HG03025 (cell line): ENCODE data around the gene GLYAT.
"Not testable (repeated sequence)": the region's sequence is repeated elsewhere in the genome, so short reads cannot be mapped to it uniquely, and the experiment has no call there.

Experiments used
- ATAC-seq: cut with Tn5 transposase; IDR thresholded peaks from one replicate; pipeline ENCODE4 v1.9.1; 2021; ENCODE audit warnings: mild to moderate bottlenecking, moderate library complexity; ENCODE audit not compliant: unreplicated experiment, low FRiP score

The GLYAT gene

GRCh38 chr11:58744988-58745704 lies 13.4 kb upstream of the GLYAT start:
- ATAC-seq, result no peak

DNA sequence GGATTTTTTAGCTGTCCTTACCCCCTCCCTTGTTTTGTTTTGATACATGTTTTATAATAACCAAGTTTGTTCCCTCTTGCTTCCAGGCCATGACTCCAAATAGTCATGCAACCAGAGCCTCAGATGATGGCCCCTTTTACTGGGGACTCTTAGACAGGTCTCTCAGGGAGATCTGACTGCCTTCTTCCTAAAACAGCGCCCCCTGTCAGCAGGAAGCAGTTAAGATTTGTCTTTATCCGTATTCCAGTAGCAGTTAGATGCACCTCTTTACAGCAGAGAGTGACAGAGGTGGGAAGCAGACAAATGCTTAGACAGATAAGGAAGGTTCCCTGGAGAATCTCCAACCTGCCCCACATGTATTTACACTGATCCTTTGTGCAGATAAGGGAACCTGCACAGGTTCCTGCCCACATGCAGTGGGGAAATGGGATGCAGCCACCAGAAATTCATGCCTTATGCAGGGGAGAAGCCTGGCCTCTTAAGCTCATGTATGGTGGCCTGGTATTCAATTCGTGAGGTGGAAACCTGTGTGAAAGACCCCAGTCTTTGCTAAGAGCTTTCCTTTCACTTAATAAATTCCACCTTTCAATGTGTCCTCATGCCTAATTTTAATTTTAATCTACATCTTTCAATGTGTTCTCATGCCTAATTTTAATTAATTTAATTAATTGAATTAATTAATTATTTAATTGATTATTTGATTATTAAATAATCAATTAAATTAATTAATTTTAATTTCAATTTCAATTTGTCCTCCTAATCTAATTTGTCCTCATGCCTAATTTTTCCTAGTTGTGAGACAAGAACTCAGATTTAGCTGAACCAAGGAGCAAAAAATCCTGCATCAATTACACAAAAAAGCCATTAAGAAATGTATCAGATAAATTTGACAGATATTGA lies 11.5 kb upstream of the GLYAT start:
- ATAC-seq, result no peak

DNA sequence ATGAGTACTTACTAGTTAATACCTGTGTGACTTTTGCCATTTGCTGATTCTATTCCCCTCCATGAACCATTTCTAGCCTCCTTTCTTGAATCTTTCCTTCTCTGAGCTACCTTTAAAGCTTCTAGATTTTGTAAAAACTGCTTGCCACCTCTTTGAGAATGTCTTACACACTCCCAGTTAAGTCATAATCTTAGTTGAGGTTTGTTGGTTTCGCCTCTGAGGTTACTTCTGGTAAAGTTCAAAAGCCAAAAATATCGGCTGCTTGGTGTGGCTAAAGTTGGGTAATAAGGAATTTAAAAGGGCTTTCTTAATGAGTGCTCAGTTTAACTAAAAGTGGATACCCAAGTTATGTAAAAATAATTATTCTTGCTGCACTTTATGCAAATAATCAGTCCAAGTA lies 10.4 kb upstream of the GLYAT start:
- ATAC-seq, result peak; percentile 80

DNA sequence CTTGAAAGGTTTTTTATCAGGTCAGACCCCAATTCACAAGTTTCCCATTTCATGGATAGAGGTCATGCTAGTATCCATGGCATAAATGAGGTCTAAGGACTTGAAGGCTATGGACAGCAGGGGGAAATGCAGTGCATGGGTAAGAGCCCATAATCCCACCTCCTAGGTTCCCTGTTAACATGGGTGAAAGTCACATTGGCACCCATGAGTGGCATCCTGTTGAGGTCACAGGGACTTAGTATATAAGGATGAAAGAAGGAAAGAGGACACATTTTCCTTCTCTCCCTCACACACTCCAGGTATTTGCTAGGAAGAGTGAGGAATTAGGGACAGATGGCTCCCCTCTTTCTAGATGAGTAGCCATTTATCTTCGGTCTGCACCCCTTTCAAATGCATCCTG lies 9.4 kb upstream of the GLYAT start:
- no peak for ATAC-seq

GRCh38 chr11:58740447-58740846 lies 8.7 kb upstream of the GLYAT start:
- ATAC-seq, result no peak

- no peak for ATAC-seq
Measured at GRCh38 chr11:58739725-58740430, 8.1 kb upstream of the GLYAT start.

DNA sequence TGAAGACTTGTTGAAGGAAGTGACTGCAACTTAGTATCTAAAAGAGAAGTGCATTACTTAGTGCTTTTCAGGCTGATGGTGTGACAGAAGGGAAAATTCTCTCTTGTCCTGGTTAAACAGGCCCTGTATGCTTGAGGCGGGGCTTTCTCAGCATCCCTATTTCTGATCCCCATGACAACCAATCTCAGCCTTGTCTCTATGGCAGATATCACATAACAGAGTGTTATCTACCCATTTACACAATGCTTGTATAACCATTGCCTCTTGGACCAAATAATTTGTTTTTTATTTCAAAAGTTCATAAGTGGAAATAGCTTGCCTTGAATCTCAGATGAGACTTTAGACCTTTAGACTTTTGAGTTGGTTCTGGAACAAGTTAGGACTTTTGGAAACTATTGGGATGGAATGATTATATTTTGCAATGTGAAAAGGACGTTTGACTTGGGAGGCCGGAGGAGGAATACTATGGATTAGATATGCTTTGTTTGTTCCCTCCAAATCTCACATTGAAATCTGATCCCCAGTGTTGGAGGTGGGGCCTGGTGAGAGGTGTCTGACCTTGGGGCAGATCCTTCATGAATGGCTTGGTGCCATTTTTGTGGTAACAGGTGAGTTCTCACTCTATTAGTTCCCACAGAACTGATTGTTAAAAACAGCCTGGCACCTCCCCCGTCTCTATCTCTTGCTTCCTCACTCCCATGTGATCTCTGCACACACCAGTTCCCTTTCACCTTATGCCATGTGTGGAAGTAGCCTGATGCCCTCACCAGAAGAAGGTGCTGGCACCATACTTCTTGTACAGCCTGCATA lies 3.1 kb upstream of the GLYAT start:
- ATAC-seq, result no peak

DNA sequence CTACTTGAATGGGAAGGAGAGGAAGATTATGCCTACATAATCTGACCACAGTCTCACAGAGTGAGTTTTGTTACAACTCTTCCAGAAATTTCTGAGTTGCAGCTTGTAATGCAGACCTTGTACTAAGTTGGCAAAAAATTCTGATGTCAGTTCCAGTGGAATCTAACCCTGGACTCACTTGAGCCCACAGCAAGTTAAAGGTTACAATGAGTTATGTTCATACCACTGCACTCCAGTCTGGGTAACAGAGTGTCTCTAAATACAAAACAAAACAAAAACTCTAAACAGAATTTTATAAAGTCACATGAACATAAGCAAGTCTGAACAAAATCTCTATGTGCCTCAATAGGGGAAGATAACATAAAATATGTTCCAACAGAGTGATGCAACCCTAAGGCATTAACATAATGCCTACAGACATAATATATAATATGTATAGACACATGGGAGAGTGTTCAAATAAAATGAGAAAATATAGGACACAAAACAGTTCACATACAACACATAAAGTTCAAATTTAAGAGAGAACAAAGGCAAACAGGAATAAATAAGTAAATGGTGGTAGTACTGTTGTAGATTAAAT lies 1.1 kb downstream of the GLYAT start:
- ATAC-seq, result no peak

GRCh38 chr11:58727415-58727797 lies 4.3 kb downstream of the GLYAT start:
- ATAC-seq, result no peak

- ATAC-seq, result peak; percentile 43
Measured at GRCh38 chr11:58726737-58727414, 4.9 kb downstream of the GLYAT start.

- ATAC-seq, result no peak
Measured at GRCh38 chr11:58719406-58720117, 12.2 kb downstream of the GLYAT start.

DNA sequence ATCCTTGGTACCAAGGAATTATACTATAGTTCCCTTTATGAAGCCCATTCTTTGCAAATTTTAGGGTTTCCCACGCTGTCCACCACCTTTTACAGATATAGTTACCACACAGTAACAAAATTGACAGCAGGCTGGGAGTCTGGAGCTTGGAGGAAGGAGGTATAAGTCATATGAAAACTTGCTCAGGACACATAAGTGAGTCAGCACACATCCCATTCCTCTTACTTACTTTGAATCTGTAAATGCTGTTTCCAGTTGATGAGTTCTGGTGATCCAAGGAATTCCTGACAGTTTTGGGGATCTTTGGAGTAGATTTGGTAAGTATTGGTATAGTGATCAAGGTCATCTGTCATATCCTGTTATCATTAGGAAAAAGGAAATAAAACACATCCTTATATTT lies 19.2 kb downstream of the GLYAT start:
- ATAC-seq, result no peak

DNA sequence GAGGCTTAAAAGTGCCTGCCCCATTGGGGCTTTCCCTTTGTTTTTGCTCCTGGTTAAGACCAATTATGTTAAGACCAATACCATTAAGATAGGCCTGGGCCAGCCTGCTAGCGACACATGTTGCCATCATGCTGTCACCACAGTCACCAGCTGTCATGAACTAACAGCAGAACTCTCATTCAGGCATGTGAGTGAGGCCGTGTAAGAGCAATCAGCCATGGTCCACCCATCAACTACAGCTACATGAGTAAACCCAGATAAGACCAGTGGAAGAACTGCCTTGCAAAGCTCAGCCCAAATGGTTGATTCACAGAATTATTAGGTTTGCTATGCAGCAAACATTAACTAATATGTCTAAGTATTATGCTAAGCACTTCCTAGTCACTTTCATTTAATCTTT lies 19.9 kb downstream of the GLYAT start:
- no peak for ATAC-seq

DNA sequence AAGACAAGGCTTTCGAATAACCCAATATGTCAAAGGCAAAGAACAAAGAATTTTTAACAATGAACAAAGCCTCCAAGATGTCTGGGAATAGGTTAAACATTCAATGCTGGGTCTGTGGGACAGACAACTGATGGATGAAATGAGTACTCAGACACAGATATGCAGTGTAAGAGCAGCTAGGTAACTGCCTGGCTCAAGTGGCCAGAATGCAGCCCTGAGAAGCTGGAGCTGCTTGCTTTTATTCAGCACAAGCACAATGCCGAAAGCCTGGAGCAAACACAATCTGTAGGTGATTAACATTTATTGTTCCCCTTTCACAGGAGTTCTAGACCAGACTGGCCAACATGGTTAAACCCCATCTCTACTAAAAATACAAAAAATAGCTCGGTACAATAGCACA lies 24.0 kb downstream of the GLYAT start:
- no peak for ATAC-seq

DNA sequence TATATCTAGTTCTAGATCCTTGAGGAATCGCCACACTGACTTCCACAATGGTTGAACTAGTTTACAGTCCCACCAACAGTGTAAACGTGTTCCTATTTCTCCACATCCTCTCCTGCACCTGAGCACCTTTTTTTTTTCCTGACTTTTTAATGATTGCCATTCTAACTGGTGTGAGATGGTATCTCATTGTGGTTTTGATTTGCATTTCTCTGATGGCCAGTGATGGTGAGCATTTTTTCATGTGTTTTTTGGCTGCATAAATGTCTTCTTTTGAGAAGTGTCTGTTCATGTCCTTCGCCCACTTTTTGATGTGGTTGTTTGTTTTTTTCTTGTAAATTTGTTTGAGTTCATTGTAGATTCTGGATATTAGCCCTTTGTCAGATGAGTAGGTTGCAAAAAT lies 34.9 kb downstream of the GLYAT start:
- ATAC-seq, result not testable (repeated sequence)

DNA sequence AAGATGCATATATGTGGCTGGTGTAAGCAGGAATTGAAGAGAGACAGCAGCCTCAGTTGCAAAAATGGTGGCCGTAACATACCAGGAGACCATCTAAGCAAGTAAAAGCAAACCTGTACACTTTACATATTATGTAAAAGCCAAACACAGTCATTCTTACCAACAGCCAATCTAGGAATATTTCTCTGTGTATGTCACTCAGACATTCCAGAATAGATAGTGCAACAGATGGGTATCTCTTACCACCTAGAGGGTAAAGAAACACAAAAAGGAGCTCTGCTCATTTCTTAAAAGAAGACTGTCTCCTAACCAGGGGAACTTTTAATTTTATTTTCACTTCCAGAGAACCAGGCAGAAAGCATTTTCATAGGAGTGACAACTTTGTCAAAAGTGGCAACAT lies 38.7 kb downstream of the GLYAT start:
- no peak for ATAC-seq

DNA sequence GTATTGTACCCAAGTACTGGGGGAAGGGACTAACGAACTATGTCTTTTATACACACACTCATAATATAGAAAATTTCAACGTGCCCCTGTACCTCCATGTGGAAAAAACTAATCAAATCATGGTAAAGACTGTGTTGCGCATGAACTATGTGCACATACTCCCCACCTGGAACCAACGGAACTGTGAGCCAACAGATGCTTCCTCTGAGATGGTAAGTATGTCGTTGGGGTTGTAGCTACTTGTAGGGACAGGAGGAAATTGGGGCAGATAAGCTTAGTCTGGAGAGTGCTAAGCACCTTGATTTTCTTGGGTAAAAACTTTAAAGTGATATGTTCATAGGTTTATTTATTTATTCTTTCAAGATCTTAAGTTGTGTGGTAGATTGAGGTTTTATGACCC lies 40.1 kb downstream of the GLYAT start:
- ATAC-seq, result no peak

GRCh38 chr11:58688789-58689503 lies 42.8 kb downstream of the GLYAT start:
- no peak for ATAC-seq
